HG02571 (cell line): ENCODE measurements around the gene PADI3.
"Not testable (repeated sequence)": the region's sequence is repeated elsewhere in the genome, so short reads cannot be mapped to it uniquely, and the experiment has no call there.

Experiments
- ATAC-seq: cut with Tn5 transposase; IDR thresholded peaks from one replicate; pipeline ENCODE4 v1.9.1; 2021; ENCODE audit warnings: mild to moderate bottlenecking, moderate library complexity; ENCODE audit not compliant: unreplicated experiment

Gene PADI3

DNA sequence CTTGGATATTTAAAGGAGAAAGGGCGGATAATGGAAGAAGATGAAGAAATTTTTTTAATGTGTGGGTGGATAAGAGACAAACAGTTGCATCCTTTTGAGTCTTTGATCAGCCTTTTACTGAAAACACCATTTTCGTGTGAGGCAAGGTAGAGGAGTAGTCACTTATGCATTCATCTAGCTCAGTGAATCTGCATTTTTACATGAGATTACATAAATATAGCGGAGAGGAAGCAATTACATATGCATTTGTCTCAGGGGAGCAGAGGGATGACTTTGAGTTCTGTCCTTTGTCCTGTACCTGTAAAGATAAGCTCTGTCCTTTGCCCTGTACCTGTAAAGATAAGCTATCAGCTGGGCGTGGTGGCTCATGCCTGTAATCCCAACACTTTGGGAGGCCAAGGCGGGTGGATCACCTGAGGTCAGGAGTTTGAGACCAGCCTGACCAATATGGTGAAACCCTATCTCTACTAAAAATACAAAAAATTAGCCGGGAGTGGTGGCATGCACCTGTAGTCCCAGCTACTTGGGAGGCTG is 73.0 kb downstream of the PADI3 start:
- ATAC-seq: not testable (repeated sequence)

DNA sequence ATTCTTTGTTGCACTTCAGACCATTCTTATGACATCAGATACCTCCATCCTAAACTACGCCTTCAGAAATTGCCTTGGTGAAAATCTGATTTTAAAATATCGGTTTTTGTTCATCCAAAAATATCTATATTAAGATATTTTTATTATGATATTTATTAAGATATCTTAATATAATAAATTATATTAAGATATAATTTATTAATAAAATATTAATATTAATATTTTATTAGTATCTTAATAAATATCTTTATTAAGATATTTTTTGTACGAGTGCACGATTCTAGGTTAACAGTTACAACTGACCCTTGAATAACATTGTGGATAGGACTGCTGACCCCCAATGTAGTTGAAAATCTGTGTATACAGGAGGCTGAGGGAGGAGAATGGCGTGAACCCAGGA is 80.0 kb downstream of the PADI3 start:
- ATAC-seq: no peak

DNA sequence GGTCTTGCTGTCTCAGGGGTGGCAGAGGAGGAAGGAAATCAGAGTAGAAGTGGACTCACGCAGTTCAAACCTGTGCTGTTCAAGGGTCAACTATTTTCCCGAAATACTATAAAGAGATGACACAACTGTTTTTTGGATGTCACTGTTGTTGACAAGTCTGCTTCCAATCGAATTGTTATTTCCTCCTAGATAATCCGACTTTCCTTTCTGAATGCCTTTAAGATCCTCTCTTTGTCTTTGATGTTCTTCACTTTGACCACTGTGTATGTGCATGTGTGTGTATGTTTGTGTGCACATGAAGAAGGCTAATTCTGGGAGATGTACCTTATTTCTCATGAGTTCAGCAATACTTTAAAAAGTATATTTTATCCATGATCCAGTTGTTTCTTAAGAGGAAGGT is 80.7 kb downstream of the PADI3 start:
- ATAC-seq: no peak

DNA sequence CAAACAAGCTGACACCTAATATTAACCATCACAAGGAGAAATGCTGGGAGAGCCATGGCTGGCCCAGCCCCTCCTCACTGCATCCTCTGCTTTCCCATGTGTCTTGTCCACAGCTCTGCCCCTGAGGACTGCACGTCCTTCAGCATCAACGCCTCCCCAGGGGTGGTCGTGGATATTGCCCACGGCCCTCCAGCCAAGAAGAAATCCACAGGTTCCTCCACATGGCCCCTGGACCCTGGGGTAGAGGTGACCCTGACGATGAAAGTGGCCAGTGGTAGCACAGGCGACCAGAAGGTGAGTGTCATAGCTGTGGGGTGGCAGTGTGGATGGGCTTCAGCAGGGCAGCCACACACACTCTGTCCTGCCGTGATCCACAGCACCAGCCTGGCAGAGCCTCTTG is 82.0 kb downstream of the PADI3 start:
- no peak for ATAC-seq

DNA sequence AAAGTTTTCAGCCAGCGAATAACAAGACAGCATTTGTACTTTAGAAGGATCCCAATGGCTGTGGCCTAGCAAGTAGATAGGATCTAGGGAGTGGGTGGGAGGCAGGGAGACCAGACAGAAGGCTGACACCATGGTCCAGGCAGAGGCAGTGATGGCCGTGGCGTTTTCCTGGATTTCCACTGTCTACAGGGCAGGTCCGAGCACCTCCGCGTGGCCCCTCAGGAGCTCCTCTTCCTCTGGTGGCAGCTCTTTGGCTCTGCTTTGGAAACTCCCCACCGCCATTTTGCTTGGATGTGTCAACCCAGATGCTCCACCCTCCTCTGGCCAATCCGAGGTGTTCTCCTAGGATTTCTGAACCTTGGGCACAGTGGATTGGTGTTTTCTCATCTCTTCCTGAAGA is 84.2 kb downstream of the PADI3 start:
- no peak for ATAC-seq
